Smooth muscle cell (in vitro differentiated cells): ENCODE data around the gene CCL11. TPM values are rescaled to one million over a fixed set of nuclear protein-coding genes. Genes with fewer than 3 reads are reported as not detected.
A peak's percentile ranks its signal among the peaks of the same experiment; 100 is the strongest.

Experiments
- DNase-seq: peaks from one replicate; lab custom pipeline; 2025; ENCODE audit not compliant: unreplicated experiment; lab: John Stamatoyannopoulos, UW
- H2AFZ ChIP-seq: fragments of 200-600 bp; sonication (generic); 2 replicates; pipeline ENCODE4 v1.6.0; 2016; ENCODE audit warnings: antibody characterized with exemption, low read depth, mild to moderate bottlenecking
- H3F3A ChIP-seq: fragments of 200-600 bp; sonication (generic); 2 replicates; pipeline ENCODE4 v1.6.0; 2017; ENCODE audit warnings: antibody characterized with exemption, low read depth
- H3K27ac ChIP-seq: fragments of 200-600 bp; sonication (generic); 2 replicates; pipeline ENCODE4 v1.5.1; 2016; ENCODE audit warnings: low read depth, mild to moderate bottlenecking
- H3K27me3 ChIP-seq: fragments of 200-600 bp; sonication (generic); 2 replicates; pipeline ENCODE4 v1.6.1; 2016; ENCODE audit warnings: low read depth, mild to moderate bottlenecking
- H3K36me3 ChIP-seq: fragments of 200-600 bp; sonication (generic); 2 replicates; pipeline ENCODE4 v1.5.1; 2016; ENCODE audit warnings: low read depth
- H3K4me1 ChIP-seq: fragments of 200-600 bp; sonication (generic); 2 replicates; pipeline ENCODE4 v1.5.1; 2016; ENCODE audit warnings: low read depth
- H3K4me2 ChIP-seq: fragments of 200-600 bp; sonication (generic); 2 replicates; pipeline ENCODE4 v1.6.0; 2016; ENCODE audit warnings: mild to moderate bottlenecking
- H3K4me3 ChIP-seq: fragments of 200-600 bp; sonication (generic); 2 replicates; pipeline ENCODE4 v1.5.1; 2016; ENCODE audit warnings: mild to moderate bottlenecking
- H3K79me2 ChIP-seq: fragments of 200-600 bp; sonication (generic); 2 replicates; pipeline ENCODE4 v1.6.0; 2016; ENCODE audit warnings: low read depth, mild to moderate bottlenecking
- H3K9ac ChIP-seq: fragments of 200-600 bp; sonication (generic); 2 replicates; pipeline ENCODE4 v1.6.0; 2016; ENCODE audit warnings: low read depth
- H3K9me3 ChIP-seq: fragments of 200-600 bp; sonication (generic); replicated peaks from 2 replicates; pipeline ENCODE4 v1.5.1; 2016; ENCODE audit warnings: low read depth
- H4K20me1 ChIP-seq: fragments of 200-600 bp; sonication (generic); 2 replicates; pipeline ENCODE4 v1.6.0; 2016; ENCODE audit warnings: low read depth
- WGBS: methylation state at CpG from one replicate; pipeline ENCODE4 v1.1.7; 2016; ENCODE audit warnings: low lambda C conversion rate; 5-methylcytosine and 5-hydroxymethylcytosine counted together
- polyA plus RNA-seq: library from polyadenylated mRNA; unstranded; fragments of >200 nt; fragmentation: Nextera tagmentation; extraction: Ambion mirVana; gene quantifications from 2 replicates; pipeline ENCODE4 v1.2.1, GENCODE V29; 2016
- total RNA-seq: library from RNA; depleted of rRNA; stranded (reverse); fragments of >200 nt; gene quantifications from 2 replicates; pipeline ENCODE4 v1.2.3, GENCODE V29; 2014
- TF ChIP-seq, protein P1 (sequence below): fragments of 200-600 bp; sonication (generic); IDR thresholded peaks from 2 replicates; pipeline ENCODE4 v1.5.1; 2017; ENCODE audit warnings: borderline replicate concordance, mild to moderate bottlenecking, antibody characterized with exemption; ENCODE audit not compliant: insufficient read depth, poor library complexity, severe bottlenecking

Gene CCL11
- total and polyA plus RNA-seq, 2 experiments from 2014 or later = not detected

DNA sequence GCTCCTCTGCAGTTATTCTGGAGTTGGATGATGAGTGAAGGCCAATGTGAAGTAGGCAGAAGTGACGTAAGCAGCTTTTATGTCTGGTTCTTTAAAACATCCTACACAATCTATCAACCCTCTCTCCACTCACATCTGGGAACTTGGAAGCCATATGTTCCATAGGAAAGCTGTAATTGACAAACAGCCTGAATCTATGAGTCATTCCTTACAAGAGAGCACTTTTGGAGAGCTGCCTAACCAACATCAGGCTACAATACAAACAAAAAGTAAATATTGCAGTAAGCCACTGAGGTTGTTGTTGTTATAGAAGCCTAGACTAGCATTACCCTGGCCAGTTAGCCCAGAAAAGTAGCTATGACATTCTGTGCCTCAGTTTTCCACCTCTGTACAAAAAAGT lies 9.7 kb upstream of the CCL11 start:
- no peak for DNase-seq
- H3K27me3 ChIP-seq = no peaks in the 10 kb centered on the region
- H2AFZ ChIP-seq = no peak overlapping the region
- no peak overlapping the region for H3K4me3 ChIP-seq
- no peak overlapping the region for H3K9ac ChIP-seq
- H3K4me1 ChIP-seq = no peaks in the 10 kb centered on the region
- peak overlapping the region; percentile 45 for H3K27ac ChIP-seq
- no peak overlapping the region for H3K4me2 ChIP-seq
- no peaks in the 10 kb centered on the region for H3K9me3 ChIP-seq
- TF ChIP-seq, protein P1, sequence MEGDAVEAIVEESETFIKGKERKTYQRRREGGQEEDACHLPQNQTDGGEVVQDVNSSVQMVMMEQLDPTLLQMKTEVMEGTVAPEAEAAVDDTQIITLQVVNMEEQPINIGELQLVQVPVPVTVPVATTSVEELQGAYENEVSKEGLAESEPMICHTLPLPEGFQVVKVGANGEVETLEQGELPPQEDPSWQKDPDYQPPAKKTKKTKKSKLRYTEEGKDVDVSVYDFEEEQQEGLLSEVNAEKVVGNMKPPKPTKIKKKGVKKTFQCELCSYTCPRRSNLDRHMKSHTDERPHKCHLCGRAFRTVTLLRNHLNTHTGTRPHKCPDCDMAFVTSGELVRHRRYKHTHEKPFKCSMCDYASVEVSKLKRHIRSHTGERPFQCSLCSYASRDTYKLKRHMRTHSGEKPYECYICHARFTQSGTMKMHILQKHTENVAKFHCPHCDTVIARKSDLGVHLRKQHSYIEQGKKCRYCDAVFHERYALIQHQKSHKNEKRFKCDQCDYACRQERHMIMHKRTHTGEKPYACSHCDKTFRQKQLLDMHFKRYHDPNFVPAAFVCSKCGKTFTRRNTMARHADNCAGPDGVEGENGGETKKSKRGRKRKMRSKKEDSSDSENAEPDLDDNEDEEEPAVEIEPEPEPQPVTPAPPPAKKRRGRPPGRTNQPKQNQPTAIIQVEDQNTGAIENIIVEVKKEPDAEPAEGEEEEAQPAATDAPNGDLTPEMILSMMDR = no peak
- no peaks in the 10 kb centered on the region for H3K79me2 ChIP-seq
- no peaks in the 10 kb centered on the region for H4K20me1 ChIP-seq
- H3F3A ChIP-seq = no peaks in the 10 kb centered on the region
- 0% methylated on average over 1 of the region's 1 CpG for WGBS
- no peaks in the 10 kb centered on the region for H3K36me3 ChIP-seq

DNA sequence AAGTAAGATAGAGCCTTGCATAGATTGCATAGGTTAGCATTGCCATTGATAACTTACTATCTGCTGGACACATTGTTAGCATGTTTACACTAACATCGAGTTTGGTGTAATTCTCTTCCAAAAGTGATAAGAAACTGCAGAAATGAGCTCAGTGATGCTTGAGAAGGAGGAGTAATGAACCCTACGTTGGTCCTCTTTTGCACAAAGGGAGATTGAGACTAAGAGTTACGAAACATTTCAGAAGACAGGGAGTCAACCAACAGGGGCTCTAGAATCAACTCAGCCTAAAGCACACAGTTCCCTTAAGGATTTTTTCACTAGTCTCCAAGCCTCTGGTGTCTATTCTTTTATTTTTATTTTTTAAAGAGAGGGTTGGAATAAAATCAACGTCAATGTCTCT lies 8.7 kb upstream of the CCL11 start:
- H3K36me3 ChIP-seq = no peaks in the 10 kb centered on the region
- H3K9ac ChIP-seq = no peak overlapping the region
- H3K4me3 ChIP-seq = no peak overlapping the region
- no peaks in the 10 kb centered on the region for H3F3A ChIP-seq
- no peak overlapping the region for H3K4me2 ChIP-seq
- no peak overlapping the region for H2AFZ ChIP-seq
- H3K4me1 ChIP-seq = no peaks in the 10 kb centered on the region
- H3K27me3 ChIP-seq = no peaks in the 10 kb centered on the region
- no peaks in the 10 kb centered on the region for H3K9me3 ChIP-seq
- 63% methylated on average over 4 of the region's 4 CpGs for WGBS
- DNase-seq = no peak
- H3K27ac ChIP-seq = no peak overlapping the region
- TF ChIP-seq, protein P1 = no peak
- H3K79me2 ChIP-seq = no peaks in the 10 kb centered on the region
- H4K20me1 ChIP-seq = no peaks in the 10 kb centered on the region

- no peaks in the 10 kb centered on the region for H3K79me2 ChIP-seq
- H2AFZ ChIP-seq = no peak overlapping the region
- no peak overlapping the region for H3K4me2 ChIP-seq
- no peak overlapping the region for H3K4me3 ChIP-seq
- TF ChIP-seq, protein P1 = no peak
- H3K9ac ChIP-seq = no peak overlapping the region
- no peak overlapping the region for H3K27ac ChIP-seq
- H3K4me1 ChIP-seq = no peaks in the 10 kb centered on the region
- no peaks in the 10 kb centered on the region for H3K36me3 ChIP-seq
- no peak for DNase-seq
- 90% methylated on average over 6 of the region's 6 CpGs for WGBS
- no peaks in the 10 kb centered on the region for H3F3A ChIP-seq
- H3K27me3 ChIP-seq = peaks cover 6% of the 10 kb centered on the region
- no peaks in the 10 kb centered on the region for H3K9me3 ChIP-seq
- H4K20me1 ChIP-seq = no peaks in the 10 kb centered on the region
These were observed 2.0 kb upstream of the CCL11 start for GRCh38 chr17:34283571-34283970.

DNA sequence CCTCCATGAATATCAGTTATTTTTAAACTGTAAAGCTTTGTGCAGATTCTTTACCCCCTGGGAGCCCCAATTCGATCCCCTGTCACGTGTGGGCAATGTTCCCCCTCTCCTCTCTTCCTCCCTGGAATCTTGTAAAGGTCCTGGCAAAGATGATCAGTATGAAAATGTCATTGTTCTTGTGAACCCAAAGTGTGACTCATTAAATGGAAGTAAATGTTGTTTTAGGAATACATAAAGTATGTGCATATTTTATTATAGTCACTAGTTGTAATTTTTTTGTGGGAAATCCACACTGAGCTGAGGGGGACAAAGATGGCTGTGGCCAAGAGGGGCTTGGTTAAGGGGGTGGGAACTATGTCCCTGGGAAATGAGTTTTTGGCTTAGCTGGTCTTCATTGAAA lies 2.3 kb downstream of the CCL11 start:
- no peak overlapping the region for H3K4me2 ChIP-seq
- H3K9me3 ChIP-seq = no peaks in the 10 kb centered on the region
- no peak overlapping the region for H3K27ac ChIP-seq

More for the DNA sequence above, 2.3 kb downstream of the CCL11 start:
- Histone ChIP-seq H3K9ac (no peak overlapping the region), H4K20me1 (no peaks in the 10 kb centered on the region), H2AFZ (no peak overlapping the region), H3K4me1 (no peaks in the 10 kb centered on the region), H3F3A (no peaks in the 10 kb centered on the region), H3K27me3 (peaks cover 6% of the 10 kb centered on the region), H3K36me3 (no peaks in the 10 kb centered on the region), H3K4me3 (no peak overlapping the region), H3K79me2 (no peaks in the 10 kb centered on the region)
- no peak for DNase-seq
- 75% methylated on average over 2 of the region's 2 CpGs for WGBS
- TF ChIP-seq, protein P1 = no peak
